Lower leg skin (tissue), 4 donors: ENCODE results near the gene GZMM. TPM values are rescaled to one million over a fixed set of nuclear protein-coding genes. Genes with fewer than 3 reads are reported as not detected.

Experiments
- DNase-seq, 2 donors: peaks; one replicate each; pipeline ENCODE4 v3.0.0-alpha.2; 2019; ENCODE audit warnings: low spot score in 2 of 2
- H3K4me3 ChIP-seq: fragments of 200-600 bp; sonication (generic); 2 replicates; pipeline ENCODE4 v1.5.1; 2017; ENCODE audit warnings: mild to moderate bottlenecking, low read depth; ENCODE audit not compliant: poor library complexity, severe bottlenecking
- POLR2A ChIP-seq, 2 donors: fragments of 450-650 bp; IDR thresholded peaks; one replicate each; pipeline ENCODE4 v1.6.1; 2016 to 2017; ENCODE audit warnings: antibody characterized with exemption in 2 of 2, mild to moderate bottlenecking in 1 of 2, moderate library complexity in 1 of 2
- WGBS, 2 donors: methylation state at CpG; one replicate each; pipeline ENCODE4 v1.1.5; 2018; 5-methylcytosine and 5-hydroxymethylcytosine counted together
- intact Hi-C: fragments of 100-400 bp; cut with DNase I; formaldehyde crosslinking; loops from one replicate; pipeline ENCODE4 v1.15.0; 2023; ENCODE audit warnings: low total_unique reads
- total RNA-seq, 4 donors: library from RNA; depleted of rRNA; stranded (reverse); fragments of >200 nt; gene quantifications; one replicate each; pipeline ENCODE4 v1.1.0, GENCODE V29; 2016
- TF ChIP-seq, protein P1 (sequence below), 3 donors: fragments of 450-650 bp; IDR thresholded peaks; one replicate each; pipeline ENCODE4 v1.5.1; 2016; ENCODE audit warnings: antibody characterized with exemption in 3 of 3, mild to moderate bottlenecking in 3 of 3, moderate library complexity in 2 of 3

Gene GZMM
- total RNA-seq, 4 donors from 2014 or later = 0.29 to 1.5 (median 1.3) TPM; not detected in 1

DNA sequence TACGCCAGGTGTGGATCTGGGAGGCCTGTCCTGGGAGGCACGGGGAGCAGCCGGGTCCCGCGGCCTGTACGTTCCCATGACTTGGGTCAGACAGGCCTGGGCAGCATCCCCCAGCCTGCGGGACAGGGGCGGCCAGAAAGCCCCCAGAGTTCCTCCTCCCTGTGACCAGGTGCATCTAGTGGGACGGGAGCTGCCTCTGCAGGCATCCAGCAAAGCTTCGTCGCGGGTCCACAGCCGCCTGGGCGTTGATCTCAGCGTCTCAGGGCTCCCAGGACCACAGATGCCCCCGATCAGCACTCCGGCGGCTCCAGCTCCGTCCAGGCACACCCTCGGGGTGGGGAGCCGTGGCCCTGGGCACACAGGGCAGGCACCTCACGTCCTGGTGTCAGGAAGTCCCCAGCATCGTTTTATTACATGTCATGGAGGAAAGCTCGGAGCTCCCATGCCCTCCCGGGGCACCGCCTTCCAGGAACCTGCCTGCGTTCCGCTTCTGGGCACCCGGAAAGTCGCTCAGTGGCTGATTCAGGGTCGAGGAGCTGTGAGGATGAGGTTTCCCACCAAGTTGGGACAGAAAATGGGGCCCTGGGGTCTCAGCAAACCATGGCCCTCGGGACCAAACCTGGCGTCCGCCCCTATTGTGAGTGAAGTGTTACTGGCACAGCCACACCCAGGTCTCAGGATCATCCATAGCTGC, 1.5 kb upstream of the GZMM start:
- 83 to 88% methylated on average over 31 to 34 of the region's 34 CpGs for WGBS, 2 donors
- H3K4me3 ChIP-seq = no peak overlapping the region
- no peak for DNase-seq
- intact Hi-C loops = no loop called here
- TF ChIP-seq POLR2A (IDR thresholded peaks at IDR 0.05) = no peak
- TF ChIP-seq, protein P1, sequence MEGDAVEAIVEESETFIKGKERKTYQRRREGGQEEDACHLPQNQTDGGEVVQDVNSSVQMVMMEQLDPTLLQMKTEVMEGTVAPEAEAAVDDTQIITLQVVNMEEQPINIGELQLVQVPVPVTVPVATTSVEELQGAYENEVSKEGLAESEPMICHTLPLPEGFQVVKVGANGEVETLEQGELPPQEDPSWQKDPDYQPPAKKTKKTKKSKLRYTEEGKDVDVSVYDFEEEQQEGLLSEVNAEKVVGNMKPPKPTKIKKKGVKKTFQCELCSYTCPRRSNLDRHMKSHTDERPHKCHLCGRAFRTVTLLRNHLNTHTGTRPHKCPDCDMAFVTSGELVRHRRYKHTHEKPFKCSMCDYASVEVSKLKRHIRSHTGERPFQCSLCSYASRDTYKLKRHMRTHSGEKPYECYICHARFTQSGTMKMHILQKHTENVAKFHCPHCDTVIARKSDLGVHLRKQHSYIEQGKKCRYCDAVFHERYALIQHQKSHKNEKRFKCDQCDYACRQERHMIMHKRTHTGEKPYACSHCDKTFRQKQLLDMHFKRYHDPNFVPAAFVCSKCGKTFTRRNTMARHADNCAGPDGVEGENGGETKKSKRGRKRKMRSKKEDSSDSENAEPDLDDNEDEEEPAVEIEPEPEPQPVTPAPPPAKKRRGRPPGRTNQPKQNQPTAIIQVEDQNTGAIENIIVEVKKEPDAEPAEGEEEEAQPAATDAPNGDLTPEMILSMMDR (IDR thresholded peaks at IDR 0.05) = no peak

DNA sequence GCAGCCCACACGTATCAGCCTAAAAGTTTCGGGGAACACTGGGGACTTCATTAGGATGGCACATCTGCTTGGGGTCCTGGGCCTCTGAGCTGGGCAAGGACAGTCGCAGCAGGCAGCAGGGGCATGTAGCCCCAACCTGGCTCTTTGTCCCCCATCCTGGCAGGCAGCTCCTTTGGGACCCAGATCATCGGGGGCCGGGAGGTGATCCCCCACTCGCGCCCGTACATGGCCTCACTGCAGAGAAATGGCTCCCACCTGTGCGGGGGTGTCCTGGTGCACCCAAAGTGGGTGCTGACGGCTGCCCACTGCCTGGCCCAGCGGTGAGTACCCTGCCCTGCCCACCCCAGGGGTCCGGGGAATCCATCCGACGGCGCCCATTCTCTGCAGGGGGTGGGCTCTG, 3.3 kb downstream of the GZMM start:
- WGBS, 2 donors = 83 to 88% methylated on average over 12 to 15 of the region's 15 CpGs
- intact Hi-C loops = no loop called here
- DNase-seq = no peak
- no peak overlapping the region for H3K4me3 ChIP-seq
- TF ChIP-seq POLR2A (IDR thresholded peaks at IDR 0.05) = no peak
- TF ChIP-seq, protein P1 (IDR thresholded peaks at IDR 0.05) = no peak

DNA sequence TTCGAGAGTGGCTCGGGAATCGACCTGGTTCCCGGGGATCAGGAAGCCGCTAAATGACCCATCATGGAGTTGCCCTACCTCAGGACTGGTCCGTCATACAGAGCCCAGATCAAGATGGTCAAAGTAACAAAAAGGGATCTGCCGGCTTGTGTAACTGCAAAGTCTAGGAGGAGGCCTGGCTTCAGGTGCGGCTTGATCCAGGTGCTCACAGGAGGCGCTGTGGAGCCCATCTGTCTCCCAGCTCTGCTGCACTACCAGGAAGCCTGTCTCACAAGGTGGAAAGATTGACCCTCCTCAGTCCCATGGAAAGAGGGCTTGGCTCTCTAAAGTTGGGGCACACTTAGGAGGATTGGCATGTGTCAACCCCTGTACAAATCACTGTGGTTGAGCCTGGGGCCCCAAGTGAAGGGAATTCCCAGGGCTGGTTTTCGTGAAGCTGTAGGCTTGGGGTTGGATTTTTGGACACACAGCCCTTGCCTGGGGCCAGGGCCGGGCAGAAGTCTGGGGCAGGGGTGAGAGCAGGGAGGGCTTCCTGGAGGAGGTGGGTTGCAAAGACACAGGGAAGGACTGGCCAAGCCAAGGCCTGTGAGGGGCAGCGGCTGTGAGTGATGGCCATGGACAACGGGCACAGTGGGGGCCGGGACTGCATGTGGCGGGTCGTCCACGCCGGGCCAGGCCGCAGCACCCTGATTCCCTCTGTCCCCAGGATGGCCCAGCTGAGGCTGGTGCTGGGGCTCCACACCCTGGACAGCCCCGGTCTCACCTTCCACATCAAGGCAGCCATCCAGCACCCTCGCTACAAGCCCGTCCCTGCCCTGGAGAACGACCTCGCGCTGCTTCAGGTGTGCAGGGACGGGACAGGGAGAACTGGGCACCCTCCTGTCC, 4.2 kb downstream of the GZMM start:
- intact Hi-C loops = no loop called here
- H3K4me3 ChIP-seq = no peak overlapping the region
- no peak for TF ChIP-seq POLR2A (IDR thresholded peaks at IDR 0.05)
- TF ChIP-seq, protein P1 (IDR thresholded peaks at IDR 0.05) = no peak
- WGBS, 2 donors = 80 to 83% methylated on average over 25 to 26 of the region's 26 CpGs
- DNase-seq = no peak

DNA sequence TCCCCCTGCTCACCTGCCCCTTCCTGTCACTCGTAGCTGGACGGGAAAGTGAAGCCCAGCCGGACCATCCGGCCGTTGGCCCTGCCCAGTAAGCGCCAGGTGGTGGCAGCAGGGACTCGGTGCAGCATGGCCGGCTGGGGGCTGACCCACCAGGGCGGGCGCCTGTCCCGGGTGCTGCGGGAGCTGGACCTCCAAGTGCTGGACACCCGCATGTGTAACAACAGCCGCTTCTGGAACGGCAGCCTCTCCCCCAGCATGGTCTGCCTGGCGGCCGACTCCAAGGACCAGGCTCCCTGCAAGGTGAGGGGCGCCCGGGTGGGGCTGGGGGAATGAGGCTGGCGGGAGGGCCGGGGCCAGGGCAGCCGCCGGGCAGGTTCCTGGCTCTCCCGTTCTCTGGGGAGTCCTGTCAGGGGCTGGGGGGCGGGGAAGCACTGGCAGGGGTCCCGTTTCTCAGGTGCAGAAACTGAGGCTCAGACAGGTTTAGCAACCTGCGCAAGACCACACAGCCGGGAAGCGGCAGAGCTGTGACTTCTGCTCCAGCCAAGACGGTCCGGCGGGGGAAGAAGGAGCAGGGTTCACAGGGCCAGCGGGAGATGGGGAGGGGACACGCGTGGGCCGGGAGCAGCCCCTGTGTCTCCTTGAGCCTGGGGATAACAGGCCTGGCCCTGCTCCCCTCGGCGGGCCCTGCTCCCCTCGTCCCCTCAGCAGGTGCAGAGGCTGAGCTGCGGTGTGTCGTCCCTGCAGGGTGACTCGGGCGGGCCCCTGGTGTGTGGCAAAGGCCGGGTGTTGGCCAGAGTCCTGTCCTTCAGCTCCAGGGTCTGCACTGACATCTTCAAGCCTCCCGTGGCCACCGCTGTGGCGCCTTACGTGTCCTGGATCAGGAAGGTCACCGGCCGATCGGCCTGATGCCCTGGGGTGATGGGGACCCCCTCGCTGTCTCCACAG, 5.3 kb downstream of the GZMM start:
- intact Hi-C loops = no loop called here
- DNase-seq = no peak
- TF ChIP-seq, protein P1 (IDR thresholded peaks at IDR 0.05) = no peak
- TF ChIP-seq POLR2A (IDR thresholded peaks at IDR 0.05) = no peak
- H3K4me3 ChIP-seq = no peak overlapping the region
- WGBS, 2 donors = 78 to 82% methylated on average over 27 to 41 of the region's 52 CpGs

DNA sequence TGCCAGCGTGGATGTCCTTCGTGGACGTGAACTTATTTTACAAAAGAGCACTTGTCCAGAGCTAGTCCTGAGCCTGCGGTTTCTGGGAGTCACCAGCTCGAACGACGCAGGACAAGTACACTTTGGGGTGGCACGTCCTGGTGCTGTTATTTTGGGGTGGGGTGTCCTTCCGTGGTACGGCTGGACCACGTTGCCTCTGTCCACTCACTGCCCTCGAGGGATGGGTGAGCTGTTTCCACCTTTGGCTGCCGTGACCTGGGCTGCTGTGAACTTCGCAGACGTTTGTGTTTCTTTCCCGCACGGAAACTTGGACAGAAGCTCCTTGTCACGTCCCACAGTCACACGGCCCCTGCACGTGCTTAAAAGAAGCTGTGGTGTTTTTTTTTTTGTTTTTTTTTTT, 11.0 kb downstream of the GZMM start:
- intact Hi-C loops = no loop called here
- 64 to 85% methylated on average over 19 to 20 of the region's 20 CpGs for WGBS, 2 donors
- no peak for DNase-seq
- TF ChIP-seq POLR2A (IDR thresholded peaks at IDR 0.05) = no peak
- TF ChIP-seq, protein P1 (IDR thresholded peaks at IDR 0.05) = no peak
- no peak overlapping the region for H3K4me3 ChIP-seq
